HG02870 (cell line): ENCODE measurements around the gene PTPRN2.
"Not testable (repeated sequence)": the region's sequence is repeated elsewhere in the genome, so short reads cannot be mapped to it uniquely, and the experiment has no call there.

ENCODE experiments used
- ATAC-seq: cut with Tn5 transposase; IDR thresholded peaks from one replicate; pipeline ENCODE4 v1.9.1; 2021; ENCODE audit warnings: mild to moderate bottlenecking, moderate library complexity; ENCODE audit not compliant: unreplicated experiment

The PTPRN2 gene

GRCh38 chr7:158261362-158262235, 326.0 kb downstream of the PTPRN2 start:
- no peak for ATAC-seq

GRCh38 chr7:158260567-158261361, 326.9 kb downstream of the PTPRN2 start:
- ATAC-seq, result no peak

DNA sequence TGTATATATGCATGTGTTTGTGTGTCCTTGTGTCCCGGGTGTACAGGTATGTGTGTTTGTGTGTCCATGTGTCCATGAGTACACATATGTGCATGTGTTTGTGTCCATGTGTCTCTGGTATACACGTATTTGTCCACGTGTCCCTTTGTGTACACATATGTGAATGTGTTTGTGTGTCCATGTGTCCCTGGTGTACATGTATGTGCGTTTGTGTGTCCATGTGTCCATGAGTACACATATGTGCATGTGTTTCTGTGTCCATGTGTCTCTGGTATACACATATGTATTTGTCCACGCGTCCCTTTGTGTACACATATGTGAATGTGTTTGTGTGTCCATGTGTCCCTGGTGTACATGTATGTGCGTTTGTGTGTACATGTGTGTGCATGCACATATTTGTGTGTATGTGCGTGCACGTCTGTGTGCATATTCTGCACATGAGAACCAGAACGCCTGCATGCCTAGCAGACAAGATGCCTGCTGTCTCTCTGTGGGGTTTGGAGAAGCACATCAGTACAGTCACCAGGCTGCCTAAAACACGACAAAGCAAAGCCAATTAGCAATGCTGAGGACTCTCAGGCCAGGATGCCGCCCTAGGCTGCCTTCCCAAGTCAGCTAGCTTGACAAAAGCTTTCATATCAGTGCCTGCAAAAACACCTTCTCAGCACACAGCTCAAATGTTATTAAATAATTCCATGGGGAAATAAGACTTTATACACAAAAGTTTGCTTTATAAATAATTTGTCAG, 327.8 kb downstream of the PTPRN2 start:
- ATAC-seq, result no peak

- no peak for ATAC-seq
These were observed 328.5 kb downstream of the PTPRN2 start for GRCh38 chr7:158259141-158259540.

DNA sequence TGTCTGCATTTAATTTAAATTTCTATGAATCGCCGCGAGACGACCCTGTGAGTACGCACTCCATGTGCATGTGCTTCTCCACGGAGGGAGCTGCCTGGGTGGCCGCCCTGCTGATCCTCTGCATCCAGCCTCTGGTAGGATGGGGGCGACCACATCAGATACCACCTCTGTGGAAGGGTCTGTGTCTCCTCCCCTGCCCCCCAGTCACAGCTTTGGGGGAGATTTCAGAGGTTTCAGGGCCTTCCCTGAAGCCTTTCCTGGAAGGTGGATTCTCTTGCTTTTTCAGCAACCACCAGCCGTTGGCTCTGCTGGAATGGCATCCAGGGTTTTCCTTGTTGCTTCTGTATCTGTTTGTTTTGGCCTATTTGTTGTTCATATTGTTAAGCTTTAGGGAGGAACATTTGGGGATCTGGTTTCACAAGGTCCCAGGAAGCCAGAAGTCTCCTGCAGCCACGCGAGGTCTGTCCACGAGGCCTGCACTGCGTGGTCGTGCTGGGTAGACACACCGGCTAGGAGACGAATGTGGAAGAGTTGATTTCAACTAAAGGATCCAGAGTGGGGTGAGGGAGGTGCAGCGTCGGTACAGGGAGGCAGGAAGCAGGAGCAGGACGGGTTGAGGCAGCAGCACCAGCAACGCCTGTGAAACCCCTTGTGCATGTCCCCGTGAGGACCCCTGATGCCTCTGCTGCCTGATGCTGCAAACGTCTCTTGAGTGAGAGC, 329.1 kb downstream of the PTPRN2 start:
- no peak for ATAC-seq

DNA sequence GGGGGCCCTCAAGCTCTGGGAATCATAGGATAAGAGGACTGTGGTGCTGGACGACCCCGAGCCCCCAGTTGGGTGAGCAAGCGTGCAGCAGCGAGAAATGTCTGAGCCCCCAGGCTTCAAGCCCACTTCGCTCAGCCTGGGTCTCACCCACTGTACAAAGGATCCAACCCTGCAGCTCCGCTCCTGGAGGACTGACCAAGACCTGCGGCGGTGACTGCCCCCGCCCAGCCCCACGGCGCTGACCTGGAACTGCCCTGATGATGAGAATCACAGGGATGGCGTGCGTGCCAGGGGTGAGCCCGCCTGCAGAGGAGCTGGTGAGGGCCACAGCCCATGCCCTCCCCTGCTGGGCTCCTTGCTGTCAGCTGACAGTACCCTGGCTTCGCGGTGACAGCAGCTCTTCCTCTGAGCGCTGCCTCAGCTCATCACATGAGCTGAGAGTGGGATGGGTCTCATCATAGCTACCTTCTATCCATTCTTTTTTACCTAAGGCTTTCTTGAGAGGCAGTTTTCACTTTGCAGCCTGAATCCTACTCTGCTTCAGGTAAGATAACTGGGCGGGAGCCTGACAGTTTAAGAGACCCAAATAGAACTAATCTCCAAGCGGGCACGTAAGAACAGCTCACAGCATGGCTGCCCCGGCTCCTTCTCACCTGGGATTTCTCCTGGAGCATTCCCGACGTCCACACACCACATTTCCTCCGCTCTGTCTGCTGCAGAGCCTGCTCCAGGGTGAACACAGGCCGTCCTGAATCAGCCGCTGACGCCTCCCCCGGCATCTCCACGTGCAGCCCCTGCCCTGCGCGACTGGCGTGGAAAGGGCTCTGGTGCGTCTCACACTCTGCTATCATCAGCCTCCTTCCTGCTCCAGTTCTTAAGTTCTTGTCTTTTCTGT, 329.9 kb downstream of the PTPRN2 start:
- no peak for ATAC-seq

- no peak for ATAC-seq
These were observed 330.6 kb downstream of the PTPRN2 start for GRCh38 chr7:158257001-158257400.

- no peak for ATAC-seq
These were observed 331.4 kb downstream of the PTPRN2 start for GRCh38 chr7:158256091-158256816.

DNA sequence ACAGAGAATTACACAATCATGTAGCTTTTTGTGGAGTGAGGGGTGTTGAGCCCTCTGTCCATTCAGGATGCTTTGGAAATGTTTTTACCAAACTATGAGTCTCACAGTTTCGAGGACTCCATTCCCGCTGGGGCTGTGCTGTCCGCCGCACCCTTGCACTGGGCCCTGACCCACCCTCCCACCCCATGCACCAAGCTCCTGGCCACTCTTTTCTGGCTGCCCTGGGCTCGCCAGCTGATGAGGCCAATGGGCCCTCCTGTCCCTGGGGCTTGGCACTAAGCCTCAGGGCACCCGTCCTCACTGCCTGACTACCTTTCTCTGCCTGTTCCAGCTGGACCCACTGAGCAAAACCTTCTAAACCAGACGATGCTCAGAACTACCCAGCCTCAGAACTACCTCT, 332.1 kb downstream of the PTPRN2 start:
- ATAC-seq, result no peak

DNA sequence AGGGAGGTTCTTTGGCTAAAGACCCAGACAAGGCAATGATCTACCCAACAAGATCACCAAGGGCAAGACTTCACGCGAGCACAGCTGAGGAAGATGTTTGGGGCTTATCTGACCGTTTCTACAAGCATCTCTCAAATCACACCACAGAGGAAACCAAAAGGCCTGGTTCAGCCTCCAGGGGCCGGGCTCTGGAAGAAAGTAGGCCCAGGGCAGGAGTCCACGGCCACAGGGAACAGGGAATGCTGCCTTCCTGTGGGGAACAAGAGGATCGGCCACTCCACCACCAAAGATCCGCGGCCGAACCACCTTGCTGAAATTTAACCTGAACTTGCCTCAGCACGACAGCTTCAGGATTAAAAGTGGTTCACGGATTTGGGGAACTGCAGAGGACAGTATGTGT, 332.5 kb downstream of the PTPRN2 start:
- no peak for ATAC-seq

GRCh38 chr7:158253670-158254045, 334.0 kb downstream of the PTPRN2 start:
- not testable (repeated sequence) for ATAC-seq

- ATAC-seq, result no peak
These were observed 334.6 kb downstream of the PTPRN2 start for GRCh38 chr7:158252837-158253669.

DNA sequence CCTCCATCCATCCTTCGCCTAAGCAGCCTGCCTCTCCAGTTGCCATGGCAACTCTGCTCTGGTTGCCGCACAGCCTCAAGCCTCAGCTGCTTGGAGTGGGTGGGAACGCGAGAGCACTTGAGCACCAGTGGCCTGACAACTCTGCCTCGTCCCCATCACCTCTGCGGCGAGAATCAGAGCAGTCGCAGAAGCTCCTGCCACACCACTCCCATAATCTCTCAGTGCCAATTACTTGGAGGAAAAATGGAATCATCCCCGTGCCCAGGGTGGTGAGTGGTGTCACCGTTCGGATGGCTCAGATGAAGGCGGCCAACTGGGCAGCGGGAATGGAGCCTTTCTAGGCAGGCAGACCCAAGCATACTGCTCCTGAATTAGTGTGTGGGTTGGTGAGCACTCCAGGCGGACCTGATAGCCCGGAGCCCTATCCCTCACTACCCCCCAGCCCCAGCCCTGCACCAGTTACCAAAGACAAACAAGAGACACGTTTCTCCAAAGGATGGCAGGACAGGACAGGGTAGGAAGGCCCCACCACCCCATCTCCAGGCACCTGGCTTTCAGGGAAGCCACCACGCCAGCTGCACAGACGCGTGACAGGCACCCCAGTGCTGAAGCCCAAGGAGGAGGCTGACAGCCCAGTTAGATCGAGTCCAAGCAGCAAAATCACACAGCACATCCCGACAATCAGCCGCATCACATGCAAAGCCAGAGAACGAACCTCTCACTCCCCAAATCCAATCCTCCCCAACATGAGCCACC, 335.4 kb downstream of the PTPRN2 start:
- ATAC-seq, result no peak

- no peak for ATAC-seq
These were observed 336.3 kb downstream of the PTPRN2 start for GRCh38 chr7:158251061-158251965.

GRCh38 chr7:158249692-158250091, 337.9 kb downstream of the PTPRN2 start:
- no peak for ATAC-seq

- no peak for ATAC-seq
These were observed 338.8 kb downstream of the PTPRN2 start for GRCh38 chr7:158248816-158249215.
